GM18498 (cell line): ENCODE results near the gene MSL1.

Source experiments
- ATAC-seq: cut with Tn5 transposase; IDR thresholded peaks from one replicate; pipeline ENCODE4 v1.9.1; 2021; ENCODE audit warnings: mild to moderate bottlenecking, moderate library complexity; ENCODE audit not compliant: unreplicated experiment

MSL1 gene

GRCh38 chr17:40103688-40104087, 18.1 kb upstream of the MSL1 start:
- ATAC-seq, result no peak

GRCh38 chr17:40104594-40105486, 16.9 kb upstream of the MSL1 start:
- no peak for ATAC-seq

GRCh38 chr17:40105861-40106759, 15.7 kb upstream of the MSL1 start:
- ATAC-seq, result no peak

- ATAC-seq, result no peak
Measured at GRCh38 chr17:40106760-40107521, 14.8 kb upstream of the MSL1 start.

- no peak for ATAC-seq
Measured at GRCh38 chr17:40107522-40108174, 14.1 kb upstream of the MSL1 start.

- ATAC-seq, result no peak
Measured at GRCh38 chr17:40108970-40109824, 12.6 kb upstream of the MSL1 start.

GRCh38 chr17:40110026-40110845, 11.5 kb upstream of the MSL1 start:
- ATAC-seq, result no peak

GRCh38 chr17:40111221-40112128, 10.3 kb upstream of the MSL1 start:
- peak; percentile 65 for ATAC-seq

- no peak for ATAC-seq
Measured at GRCh38 chr17:40112191-40112711, 9.5 kb upstream of the MSL1 start.

- no peak for ATAC-seq
Measured at GRCh38 chr17:40112718-40113109, 9.1 kb upstream of the MSL1 start.

GRCh38 chr17:40113110-40113906, 8.5 kb upstream of the MSL1 start:
- peak; percentile 82 for ATAC-seq

GRCh38 chr17:40113907-40114245, 7.9 kb upstream of the MSL1 start:
- no peak for ATAC-seq

GRCh38 chr17:40115101-40115436, 6.7 kb upstream of the MSL1 start:
- ATAC-seq, result no peak

- peak; percentile 30 for ATAC-seq
Measured at GRCh38 chr17:40122136-40122998, 596 bp downstream of the MSL1 start.

- ATAC-seq, result peak; percentile 23
Measured at GRCh38 chr17:40122999-40123810, 1.4 kb downstream of the MSL1 start.
